ENCODE data around the gene ERFE.

ERFE gene

DNA sequence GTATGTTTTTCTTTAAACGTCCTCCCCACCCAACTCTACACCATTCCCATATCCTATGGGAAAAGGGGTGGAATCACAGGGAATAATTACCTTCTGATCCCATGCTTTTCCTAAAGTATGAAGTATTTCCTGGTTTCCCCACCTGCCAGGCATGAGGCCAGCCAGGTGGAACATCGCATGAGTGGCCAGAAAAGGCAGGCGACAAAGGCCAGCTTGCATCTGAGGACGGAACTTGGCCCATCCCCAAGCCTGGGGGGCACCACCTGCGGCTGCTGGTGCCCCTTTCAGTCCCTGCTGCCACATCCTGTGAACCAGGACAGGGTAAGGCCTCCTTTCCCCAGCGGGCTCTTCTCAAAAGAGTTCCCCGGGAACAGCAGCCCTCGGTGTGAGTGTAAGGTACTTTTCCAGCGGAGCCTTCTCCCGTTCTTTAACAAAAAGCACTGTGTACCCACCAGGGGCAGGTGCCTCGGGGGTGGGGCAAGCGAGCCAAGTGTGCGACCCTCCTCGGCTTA is 1.2 kb upstream of the ERFE start:
- DNase-seq, result no peak

DNA sequence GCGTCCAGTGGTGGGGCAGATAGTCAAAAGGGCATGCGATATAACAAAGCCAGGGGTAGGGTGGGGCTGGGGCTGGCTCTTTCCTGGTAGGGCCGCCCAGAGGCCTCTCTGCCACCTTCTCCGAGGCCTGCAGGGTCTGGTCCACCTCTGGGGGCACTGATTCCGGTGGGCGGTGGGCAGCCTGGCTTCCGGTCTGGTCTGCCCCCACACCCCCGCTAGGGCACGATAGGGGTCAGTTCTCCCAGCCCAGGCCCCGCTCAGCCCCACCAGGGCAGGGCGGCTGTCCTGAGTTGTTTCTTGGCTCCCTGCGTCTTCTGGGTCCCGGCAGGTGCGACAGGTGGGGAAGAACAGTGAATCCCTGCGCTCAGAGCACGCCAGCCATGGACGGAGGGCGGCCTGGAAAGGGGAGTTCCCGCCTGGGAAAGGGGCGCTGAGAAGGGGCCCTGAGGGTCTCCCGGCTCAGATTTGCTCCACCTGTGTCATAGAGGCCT is 707 bp upstream of the ERFE start:
- DNase-seq, result no peak

DNA sequence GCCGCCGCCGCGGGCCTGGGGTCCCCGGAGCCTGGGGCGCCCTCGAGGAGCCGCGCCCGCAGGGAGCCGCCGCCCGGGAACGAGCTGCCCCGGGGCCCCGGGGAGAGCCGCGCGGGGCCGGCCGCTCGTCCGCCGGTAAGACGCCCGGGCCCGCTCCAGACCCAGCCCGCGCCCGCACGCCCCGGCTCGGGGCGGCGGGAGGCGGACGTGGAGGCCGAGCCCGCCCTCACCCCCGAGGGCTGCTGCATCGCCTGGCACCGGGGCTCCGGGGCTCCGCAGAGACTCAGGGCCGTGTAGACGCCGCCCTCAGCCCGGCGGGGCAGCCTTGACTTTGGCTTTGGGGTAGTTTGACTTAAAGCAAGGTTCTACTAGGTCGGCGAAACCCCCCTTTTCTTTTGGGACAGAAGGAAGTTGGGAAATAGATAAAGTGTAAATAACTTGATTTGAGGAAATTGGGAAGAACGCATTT is 335 bp downstream of the ERFE start:
- no peak for DNase-seq

DNA sequence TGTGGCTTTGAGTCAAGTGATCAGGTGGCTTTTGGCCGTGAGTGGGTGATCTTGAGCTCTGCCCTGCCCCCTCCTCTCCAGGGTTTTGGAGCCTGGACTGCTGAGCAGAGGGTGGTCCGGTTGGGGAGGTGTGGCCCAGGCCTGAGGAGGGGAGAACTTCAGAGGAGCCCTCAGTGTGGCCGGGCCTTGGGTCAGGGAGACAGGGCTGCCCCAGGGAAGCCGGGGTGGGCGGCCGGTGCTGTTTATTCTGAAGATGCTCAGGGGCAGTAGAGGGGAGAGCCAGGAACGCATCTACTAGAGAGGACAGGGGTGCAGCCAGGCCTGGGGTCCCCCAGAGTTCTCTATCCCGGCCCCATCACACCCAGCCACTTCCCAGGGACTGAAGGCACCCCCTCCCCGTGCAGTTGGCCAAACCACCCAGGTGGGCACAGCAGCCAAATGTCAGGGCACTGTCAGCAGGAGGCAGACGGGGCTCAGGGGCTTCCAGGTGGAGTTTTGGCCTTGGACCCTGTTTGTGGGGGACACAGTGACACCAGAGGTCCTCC is 963 bp downstream of the ERFE start:
- DNase-seq, result no peak

DNA sequence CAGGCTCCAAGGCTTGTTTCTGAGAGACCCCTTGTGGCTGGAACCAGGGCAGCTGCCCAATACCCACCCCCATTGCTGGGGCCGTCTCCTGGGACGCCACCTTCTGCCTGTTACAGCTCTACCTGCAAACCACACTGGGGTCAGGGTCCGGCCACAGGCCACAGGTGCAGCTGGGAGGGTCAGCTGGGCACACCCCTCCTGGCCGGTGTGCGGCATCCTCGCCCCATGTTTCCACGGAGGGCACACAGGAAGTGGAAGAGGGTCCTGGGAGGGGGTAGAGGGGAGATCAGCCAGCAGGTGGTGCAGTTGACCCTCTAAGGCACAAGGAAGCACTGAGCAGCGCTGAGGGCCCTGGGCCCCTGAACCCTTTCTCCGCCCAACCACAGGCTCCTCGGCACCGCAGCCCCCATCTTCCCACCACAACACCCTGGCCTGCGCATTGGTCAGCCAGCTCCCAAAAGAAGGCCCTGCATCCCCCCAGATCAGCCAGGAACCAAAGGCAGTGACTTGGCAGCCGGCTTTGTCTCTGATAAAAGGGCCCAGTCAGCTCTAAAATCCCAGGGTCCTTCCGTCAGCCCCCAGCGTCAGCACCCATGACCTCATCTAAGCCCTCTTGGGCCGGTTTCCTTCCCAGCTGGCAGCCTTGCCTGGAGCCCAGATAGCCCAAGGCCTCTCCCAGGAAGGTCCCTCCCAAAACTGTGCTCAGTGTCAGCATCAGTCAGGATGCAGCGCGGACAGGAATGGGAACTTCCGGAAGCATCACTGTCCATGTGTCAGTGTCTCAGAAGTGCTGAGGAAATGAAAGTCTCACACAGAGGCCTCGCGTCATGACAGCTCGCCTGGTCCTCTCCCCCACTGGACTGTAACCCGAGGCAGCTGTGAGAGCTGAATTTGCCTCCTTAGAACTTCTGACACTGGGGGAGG is 1.7 kb downstream of the ERFE start:
- DNase-seq, result no peak

DNA sequence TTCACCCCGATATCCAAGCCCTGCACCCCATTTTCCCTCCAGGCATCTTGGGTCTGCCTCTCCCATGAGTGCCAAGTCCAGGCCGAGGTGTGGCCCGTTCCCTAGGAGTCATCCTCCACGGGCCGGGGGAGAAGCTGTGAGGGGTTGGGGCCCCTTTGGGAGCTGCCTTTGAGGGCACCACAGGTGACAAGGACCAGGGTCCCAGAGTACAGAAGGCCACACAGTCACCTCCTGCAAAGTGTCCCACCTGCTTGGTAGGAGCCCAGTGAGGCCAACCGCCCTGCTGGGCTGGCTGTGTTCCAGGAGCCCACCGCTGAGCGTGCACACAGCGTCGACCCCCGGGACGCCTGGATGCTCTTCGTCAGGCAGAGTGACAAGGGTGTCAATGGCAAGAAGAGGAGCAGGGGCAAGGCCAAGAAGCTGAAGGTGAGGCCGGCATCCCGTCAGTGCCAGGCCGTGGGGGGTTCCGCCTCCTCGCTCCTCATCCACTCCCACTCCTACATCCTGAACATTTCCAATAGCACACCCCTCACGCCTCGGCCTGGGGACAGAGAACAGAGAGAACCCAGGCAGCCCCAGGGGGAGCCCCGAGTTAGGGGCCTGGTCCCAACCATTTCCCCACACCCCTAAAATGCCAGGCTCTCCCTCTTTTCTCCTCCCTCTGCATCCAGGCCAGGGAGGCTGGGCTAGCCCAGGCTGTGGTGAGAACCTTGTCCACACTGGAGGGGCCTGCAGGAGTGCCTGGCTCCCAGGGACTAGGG is 2.7 kb downstream of the ERFE start:
- DNase-seq, result no peak

DNA sequence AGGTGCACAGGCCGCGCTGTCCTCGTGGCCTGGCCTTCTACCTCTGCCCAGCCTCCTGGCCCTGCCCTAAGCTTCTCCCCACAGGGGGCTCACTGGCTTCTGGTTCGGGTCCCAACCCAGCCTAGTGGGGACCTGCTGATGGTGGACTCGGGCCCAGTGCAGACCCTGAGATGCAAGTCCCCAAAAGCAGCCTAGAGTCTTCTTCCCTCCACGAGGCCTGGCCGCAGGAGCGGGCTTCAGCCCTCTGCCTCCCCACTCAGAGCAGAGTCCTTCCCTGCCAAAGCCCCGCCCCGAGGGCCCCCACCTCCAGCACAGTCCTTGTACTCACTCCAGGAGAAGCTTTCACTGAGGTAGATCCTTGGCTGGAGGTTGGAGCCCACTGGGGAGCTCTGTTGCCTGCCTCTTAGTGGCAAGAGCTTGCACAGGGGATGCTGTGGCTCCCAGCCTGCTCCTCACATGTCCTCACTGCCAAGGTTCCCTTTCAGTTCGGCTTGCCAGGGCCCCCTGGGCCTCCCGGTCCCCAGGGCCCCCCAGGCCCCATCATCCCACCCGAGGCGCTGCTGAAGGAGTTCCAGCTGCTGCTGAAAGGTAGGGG is 3.6 kb downstream of the ERFE start:
- DNase-seq, result no peak

DNA sequence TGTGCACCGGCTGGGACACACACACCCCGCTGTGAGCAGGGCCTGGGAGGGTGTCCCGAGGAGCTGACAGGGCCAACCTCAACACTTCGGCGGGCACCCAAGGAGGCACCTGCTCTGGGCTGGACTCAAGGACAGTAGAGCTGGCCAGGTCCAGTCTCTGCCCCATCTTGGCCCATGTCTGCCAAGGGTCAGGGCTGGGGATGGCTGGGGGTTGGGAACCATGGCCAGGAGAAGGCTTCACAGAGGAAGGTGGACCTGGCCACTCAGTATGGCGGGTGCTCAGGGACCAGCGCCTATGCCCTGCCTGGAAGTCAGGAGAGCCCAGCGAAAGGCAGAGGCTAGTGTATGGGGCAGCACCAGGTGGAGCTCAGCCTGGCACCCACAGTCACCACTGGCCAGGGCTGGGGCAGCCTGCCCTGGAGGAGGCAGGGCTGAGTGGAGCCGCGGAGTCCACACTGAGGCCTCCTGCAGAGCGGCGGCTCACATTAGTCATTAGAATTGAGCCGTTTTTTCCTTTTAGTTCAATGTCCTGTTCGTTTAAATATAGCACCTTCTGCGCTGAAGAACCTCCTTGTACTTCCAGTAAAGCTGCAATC is 4.2 kb downstream of the ERFE start:
- DNase-seq, result no peak

DNA sequence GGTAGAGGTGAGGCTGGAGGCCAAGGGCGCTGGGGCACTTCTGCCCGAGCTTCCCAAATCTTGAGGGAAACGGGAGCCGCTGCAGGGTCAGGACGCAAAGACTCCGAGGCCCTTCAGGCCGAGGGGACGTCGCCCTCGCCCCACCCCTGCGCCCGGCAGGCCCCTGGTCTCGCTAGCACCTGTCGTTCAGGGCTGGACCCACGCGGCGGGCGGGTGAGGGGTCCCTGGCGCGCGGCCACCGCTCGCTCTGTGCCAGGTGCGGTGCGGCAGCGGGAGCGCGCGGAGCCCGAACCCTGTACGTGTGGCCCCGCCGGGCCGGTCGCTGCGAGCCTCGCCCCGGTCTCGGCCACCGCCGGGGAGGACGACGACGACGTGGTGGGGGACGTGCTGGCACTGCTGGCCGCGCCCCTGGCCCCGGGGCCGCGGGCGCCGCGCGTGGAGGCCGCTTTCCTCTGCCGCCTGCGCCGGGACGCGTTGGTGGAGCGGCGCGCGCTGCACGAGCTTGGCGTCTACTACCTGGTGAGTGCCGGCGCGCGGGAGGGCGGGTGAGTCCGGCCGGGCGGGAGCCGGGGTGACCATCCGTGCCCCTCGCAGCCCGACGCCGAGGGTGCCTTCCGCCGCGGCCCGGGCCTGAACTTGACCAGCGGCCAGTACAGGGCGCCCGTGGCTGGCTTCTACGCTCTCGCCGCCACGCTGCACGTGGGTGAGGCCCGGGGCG is 4.9 kb downstream of the ERFE start:
- DNase-seq, result no peak

DNA sequence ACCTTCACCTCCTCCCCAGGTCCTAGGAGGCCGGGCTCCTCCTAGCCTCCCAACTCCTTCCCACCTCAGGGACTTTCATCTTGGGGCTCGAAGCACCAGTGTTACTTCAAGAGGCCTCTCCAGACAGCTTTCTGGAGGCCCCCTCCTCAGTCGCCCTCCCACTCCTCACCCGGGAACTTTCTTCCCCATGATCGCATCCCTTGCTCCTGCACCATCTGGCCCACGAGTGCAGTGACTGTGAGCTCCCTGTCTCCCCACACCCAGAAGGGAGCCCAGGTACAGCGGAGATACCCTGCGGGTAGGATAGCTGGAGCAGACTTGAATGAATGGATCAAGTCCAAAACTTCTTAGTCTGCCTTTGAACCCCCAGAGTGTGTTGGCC is 6.1 kb downstream of the ERFE start:
- DNase-seq, result no peak

DNA sequence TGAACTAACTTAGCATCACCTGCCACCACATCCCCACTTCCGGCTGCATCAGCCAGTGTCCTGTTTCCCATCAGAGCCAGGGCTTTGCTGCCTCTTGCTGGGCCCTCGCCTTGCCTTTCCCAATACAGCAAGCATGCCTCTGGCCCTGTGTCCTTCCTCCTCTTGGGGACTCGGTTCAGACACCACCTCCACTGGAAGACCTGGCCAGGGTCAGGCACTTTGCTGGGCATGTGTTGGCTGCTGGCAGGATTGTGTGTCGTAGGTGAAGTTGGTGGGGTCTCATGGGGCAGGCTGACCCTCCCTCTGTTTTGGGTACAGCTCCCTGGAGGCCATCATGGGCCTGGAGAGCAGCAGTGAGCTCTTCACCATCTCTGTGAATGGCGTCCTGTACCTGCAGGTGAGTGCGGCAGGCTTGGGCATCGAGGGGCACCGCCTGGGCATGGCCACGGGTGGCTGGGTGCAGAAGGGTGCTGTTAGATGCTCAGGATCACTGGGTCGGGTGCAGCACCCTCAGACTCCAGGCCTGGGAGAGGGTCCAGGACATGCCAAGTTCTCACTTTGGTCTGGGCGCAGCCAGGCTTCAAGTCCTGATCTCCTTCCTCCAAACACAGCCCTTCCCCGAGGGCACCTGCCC is 6.6 kb downstream of the ERFE start:
- no peak for DNase-seq

DNA sequence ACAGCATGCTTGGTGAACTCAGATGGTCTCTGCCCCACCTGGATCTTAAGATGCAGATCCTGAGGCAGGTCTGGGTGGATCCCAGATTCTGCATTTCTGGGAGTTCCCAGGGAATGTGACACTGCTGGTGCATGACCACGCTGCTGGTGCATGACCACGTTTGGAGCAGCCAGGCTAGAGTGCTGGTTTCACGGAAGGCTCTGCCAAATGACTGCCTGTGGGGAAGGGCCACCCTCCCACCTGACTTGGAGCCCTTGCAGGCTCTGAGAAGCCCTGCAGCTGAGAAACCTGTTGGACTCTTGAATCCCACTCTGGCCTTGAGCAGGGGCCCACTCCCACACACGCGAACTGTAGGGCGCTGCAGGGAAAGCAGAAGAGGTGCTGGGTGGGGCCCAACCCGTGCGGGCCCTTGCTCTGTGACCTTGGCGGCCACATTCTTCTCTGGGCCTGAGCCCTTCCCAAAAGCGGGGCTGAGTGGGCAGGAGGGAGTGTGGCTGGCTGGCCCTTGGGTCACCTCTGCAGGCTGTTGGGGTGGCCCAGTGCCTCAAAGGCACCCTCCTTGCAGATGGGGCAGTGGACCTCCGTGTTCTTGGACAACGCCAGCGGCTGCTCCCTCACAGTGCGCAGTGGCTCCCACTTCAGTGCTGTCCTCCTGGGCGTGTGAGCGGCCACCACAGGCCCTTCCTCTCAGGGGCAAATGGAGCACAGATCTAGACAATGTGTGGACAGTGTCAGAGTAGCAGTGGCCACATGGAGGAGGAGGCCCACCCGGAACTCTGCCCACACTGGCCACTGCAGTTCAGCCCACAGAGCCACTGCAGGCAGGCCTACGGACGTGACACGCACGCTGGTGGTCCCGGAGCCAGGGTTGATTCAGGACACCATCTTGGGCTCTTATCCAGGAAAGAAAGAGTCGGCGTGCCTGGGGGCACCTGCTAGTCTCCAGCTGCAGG is 7.9 kb downstream of the ERFE start:
- no peak for DNase-seq

DNA sequence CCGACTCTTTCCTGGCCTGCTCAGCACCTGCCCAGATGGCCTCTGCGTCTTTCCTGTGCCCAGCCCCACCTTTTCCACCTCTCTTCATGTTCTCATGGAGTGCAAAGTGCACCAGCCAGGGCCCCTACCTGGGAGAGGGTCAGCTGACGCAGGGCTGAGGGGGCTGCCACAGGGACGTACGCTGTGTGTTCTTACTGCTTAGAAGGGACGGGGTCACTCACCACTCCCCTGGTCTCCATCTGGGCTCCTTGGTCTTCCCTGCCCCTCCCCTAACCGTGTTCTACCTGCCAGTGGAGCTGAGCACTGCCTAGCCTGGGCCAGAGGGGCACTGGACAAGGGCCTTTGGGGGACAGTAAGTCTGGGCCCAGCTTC is 8.6 kb downstream of the ERFE start:
- DNase-seq, result no peak

DNA sequence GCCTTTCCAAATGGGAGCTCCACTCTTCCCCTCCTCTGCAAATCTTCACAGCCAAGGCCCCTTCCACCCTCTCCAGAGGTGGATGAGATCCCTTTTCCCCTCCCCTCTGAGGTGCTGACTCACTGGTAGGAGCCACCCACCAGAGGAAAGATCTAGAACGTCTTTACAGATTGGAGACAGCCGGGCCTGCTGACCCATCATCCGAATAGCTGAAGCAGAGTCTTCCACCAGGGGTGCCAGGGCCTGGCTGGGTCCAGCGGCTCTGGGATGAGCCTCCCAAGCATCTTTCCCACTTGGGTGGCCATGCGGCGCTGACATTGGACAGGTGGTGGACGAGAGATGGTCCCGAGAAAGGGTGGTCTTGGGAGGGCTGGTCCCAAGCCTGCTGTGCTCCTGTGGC is 9.0 kb downstream of the ERFE start:
- DNase-seq, result no peak

DNA sequence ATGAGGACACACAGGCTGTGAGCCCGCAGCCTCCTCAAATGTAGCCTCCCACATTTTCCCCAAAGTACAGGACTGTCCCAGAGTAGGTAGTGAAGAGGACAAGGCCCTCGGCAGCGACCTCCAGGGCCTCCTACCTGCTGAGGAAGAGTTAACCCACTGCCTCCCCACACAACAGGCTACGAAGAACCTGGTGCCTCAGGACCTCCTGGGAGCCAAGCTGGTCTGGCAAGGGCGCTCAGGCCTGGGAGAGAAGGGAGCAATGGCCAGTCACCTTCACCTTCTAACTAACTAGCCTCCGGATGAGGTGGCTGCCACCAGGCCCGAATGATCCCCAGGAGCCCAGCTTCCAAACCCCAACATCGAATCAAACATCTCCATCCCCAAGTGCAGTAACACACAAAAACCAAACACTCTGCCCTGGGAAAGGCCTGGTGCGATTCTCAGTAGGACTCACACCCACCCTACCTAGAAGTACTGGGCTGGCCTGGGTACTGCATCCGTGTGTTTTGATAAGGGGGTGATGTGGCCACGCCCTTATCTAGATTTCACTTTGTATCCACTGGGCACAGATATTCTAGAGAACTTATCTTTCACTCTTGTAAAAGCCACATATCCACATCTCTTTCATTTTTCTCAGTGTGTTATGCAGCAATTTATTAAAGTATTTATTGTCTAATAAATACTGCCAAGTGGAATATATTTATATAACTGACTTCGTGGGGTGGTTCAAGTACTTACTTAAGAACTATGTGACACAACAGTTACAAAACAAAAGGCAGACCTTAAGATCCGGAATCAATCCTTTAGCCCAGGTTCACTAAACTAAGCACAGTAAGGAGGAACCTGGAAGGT is 9.7 kb downstream of the ERFE start:
- DNase-seq, result no peak

DNA sequence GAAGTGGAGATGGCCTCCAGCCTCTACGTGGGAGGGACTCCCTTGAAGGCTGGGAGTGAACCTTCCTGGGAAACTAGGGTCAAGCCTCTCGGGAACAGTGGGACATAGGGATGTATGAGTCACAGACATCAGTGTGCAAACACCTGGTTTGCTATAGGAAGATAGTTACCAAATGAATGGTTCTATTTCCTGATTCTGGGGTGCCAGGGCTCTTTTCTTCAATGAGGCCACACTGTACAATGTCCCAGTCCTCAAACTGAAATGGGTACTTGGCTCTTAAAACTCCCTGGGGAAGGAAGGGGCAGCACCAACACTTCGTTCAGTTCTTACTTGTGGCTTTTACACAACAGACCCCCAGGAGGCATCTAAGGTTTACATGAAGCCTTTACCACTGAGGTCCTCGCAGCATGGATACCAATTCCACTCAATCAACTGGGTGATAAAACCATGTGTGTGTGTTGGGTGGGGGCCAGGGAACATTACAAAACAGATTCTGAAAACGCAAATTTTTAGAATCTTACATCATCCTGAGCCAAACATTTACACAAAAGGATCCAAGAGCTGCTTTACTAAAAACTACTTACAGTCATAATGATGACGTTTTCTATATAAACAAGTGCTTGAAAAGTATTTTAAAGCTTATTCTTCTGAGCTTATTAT is 10.4 kb downstream of the ERFE start:
- no peak for DNase-seq

DNA sequence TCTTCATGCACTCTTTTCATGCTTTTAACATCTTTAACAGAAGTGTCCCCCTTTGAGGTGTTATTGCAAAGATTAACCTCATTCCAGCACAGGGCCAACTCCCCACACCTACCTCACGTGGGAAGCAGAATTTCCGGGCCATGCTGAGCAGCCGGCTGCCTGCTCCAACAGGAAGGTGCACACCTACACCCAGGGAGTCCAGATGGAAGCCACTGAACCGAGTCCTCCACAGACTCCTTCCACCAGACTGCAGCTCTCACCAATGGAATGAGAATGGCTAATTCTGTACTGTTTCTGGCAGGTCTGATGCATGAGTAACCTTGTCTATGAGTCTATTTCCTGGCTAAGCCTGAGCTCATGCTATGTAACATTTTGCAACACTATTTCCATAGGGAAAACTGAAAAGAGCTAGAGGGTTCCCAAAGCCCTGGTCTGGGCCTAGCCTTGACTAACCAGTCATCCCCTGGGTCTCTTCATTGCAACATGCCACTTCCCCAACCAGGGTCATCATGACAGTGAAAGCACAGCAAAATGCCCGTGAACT is 11.0 kb downstream of the ERFE start:
- no peak for DNase-seq

DNA sequence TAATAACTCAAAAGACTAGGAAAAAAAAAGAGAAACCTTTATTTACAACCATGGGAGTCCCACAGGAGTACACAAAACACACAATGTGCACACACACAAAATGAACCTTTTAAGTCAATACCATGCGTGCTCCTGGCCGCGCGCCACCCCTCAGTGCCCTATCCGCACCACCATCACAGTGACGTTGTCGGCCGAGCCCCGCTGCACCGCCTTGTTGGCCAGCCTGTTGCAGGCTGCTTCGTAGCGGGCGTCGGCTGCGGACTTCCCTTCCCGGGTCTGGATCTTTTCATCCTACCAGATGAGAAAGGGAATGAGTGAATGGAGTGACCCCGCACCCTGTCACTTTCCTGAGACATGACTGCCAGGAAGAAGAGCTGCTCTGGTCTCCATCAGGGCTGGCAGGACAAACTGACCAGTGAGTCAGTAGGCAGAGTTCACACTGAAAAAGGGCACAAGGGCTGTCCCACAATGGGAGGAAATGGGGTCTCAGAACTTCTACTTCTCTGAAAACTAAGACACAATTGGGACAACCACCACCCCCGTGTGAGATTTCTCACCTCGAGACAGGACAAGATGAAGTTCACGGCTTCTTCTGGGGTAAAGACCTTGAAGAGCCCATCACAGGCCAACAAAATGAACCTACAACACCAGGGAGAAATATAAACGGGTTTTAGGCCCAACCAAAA is 11.8 kb downstream of the ERFE start:
- DNase-seq, result no peak
